ENCODE measurements around the gene PTGES2. TPM values are rescaled to one million over a fixed set of nuclear protein-coding genes. Genes with fewer than 3 reads are reported as not detected.

Gene PTGES2
- total RNA-seq, 1 donor from 2014 or later = 47.5 TPM

DNA sequence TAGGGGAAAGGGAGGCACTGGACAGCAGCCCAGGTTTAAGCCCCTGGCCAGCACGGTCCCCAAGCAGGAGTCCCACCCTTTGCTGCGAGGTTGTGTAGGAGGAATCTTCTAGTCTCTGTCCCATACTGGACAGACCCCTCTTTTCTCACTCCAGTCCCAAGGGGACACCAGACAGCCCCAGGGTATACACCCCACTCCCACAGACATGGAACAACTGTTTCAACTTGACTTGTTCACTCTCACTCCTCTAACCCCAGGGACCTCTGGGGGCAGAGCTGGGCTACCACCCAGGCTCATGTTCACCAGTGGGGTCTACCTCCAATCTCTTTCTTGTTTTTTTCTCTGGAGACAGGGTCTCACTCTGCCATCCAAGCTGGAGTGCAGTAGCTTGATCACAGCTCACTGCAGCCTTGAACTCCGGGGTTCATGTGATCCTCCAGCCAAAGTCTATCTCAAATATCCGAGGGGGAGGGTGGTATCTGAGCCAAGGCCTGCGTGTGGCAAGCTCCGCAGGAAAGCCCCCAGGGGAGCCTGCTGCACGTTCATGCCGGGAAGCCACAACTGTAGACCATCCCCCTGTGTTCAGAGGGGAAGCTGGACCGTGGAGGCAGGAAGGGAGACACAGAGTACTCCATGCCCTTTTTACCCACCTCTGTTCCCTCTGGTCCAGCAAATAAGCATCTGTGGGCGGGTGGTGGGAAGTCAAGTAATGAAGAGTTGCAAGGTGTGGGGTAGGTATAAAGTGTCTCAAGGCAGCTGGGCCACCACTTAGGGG, 1.8 kb downstream of the PTGES2 start:
- Histone ChIP-seq H3K4me3 (ENCODE audit: low read length in 3 of 3) (peak overlapping the region in 2 of 3 donors; percentile 39 to 52), H3K4me1 (ENCODE audit: control insufficient read depth in 3 of 3, insufficient read depth in 3 of 3, low read length in 3 of 3) (peaks cover 26 to 39% (median 35%) of the 10 kb centered on the region in 3 donors), H3K36me3 (ENCODE audit: control insufficient read depth in 3 of 3, insufficient read depth in 3 of 3, low read length in 3 of 3) (peaks cover 13 to 33% (median 25%) of the 10 kb centered on the region in 3 donors), H3K27me3 (ENCODE audit: control insufficient read depth in 3 of 3, insufficient read depth in 3 of 3, low read length in 3 of 3) (no peaks in the 10 kb centered on the region), H3K27ac (ENCODE audit: low read depth, low read length) (no peak overlapping the region), H3K9me3 (ENCODE audit: control insufficient read depth in 3 of 3, low read length in 3 of 3) (peaks cover 0 to 3% (median 0%) of the 10 kb centered on the region in 3 donors), H3K9ac (ENCODE audit: low read depth in 1 of 3, low read length in 3 of 3) (peak overlapping the region; percentile 39 to 60 (median 57))

GRCh38 chr9:128124873-128125579, 2.5 kb downstream of the PTGES2 start:
- Histone ChIP-seq H3K27ac (ENCODE audit: low read depth, low read length) (no peak overlapping the region), H3K9ac (ENCODE audit: low read depth in 1 of 3, low read length in 3 of 3) (peak overlapping the region in 2 of 3 donors; percentile 51 to 60), H3K4me3 (ENCODE audit: low read length in 3 of 3) (no peak overlapping the region), H3K36me3 (ENCODE audit: control insufficient read depth in 3 of 3, insufficient read depth in 3 of 3, low read length in 3 of 3) (peaks cover 13 to 33% (median 27%) of the 10 kb centered on the region in 3 donors), H3K27me3 (ENCODE audit: control insufficient read depth in 3 of 3, insufficient read depth in 3 of 3, low read length in 3 of 3) (no peaks in the 10 kb centered on the region), H3K4me1 (ENCODE audit: control insufficient read depth in 3 of 3, insufficient read depth in 3 of 3, low read length in 3 of 3) (peaks cover 26 to 39% (median 38%) of the 10 kb centered on the region in 3 donors), H3K9me3 (ENCODE audit: control insufficient read depth in 3 of 3, low read length in 3 of 3) (peaks cover 0 to 3% (median 0%) of the 10 kb centered on the region in 3 donors)

GRCh38 chr9:128124451-128124850, 3.1 kb downstream of the PTGES2 start:
- Histone ChIP-seq H3K9ac (ENCODE audit: low read depth in 1 of 3, low read length in 3 of 3) (no peak overlapping the region), H3K4me1 (ENCODE audit: control insufficient read depth in 3 of 3, insufficient read depth in 3 of 3, low read length in 3 of 3) (peaks cover 26 to 41% (median 39%) of the 10 kb centered on the region in 3 donors), H3K27me3 (ENCODE audit: control insufficient read depth in 3 of 3, insufficient read depth in 3 of 3, low read length in 3 of 3) (no peaks in the 10 kb centered on the region), H3K27ac (ENCODE audit: low read depth, low read length) (no peak overlapping the region), H3K4me3 (ENCODE audit: low read length in 3 of 3) (no peak overlapping the region), H3K36me3 (ENCODE audit: control insufficient read depth in 3 of 3, insufficient read depth in 3 of 3, low read length in 3 of 3) (peaks cover 13 to 33% (median 27%) of the 10 kb centered on the region in 3 donors), H3K9me3 (ENCODE audit: control insufficient read depth in 3 of 3, low read length in 3 of 3) (peaks cover 0 to 3% (median 0%) of the 10 kb centered on the region in 3 donors)

DNA sequence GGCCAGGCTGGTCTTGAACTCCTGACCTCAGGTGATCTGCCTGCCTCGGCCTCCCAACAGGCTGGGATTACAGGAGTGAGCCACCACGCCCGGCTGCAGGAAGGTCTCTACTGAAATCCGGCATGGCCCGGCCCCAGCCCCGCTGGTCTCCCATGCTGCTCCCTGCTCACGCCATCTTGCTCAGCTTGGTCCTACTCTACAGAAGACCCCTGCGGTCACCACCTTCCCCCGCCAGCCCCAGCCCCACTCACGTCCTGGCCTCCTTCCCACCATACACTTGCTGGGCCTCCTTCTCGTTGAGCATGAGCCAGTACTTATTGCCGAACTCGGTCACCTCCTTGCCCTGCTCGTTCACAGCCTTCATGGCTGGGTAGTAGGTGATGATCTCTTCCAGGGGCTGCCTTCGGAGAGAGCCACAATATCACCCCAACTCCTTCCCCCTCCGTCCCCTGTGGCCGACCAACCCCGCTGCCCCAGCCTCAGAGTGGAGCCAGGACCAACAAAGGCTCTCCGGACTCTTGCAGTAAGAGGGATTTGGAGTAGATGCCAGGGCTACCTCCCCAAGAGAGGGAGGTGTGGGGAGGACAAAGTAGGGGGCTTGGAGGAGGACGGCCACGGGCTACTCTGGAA, 4.0 kb downstream of the PTGES2 start:
- Histone ChIP-seq H3K4me3 (ENCODE audit: low read length in 3 of 3) (no peak overlapping the region), H3K36me3 (ENCODE audit: control insufficient read depth in 3 of 3, insufficient read depth in 3 of 3, low read length in 3 of 3) (peaks cover 13 to 33% (median 27%) of the 10 kb centered on the region in 3 donors), H3K4me1 (ENCODE audit: control insufficient read depth in 3 of 3, insufficient read depth in 3 of 3, low read length in 3 of 3) (peaks cover 18 to 40% (median 35%) of the 10 kb centered on the region in 3 donors), H3K27ac (ENCODE audit: low read depth, low read length) (no peak overlapping the region), H3K27me3 (ENCODE audit: control insufficient read depth in 3 of 3, insufficient read depth in 3 of 3, low read length in 3 of 3) (no peaks in the 10 kb centered on the region), H3K9ac (ENCODE audit: low read depth in 1 of 3, low read length in 3 of 3) (no peak overlapping the region), H3K9me3 (ENCODE audit: control insufficient read depth in 3 of 3, low read length in 3 of 3) (no peaks in the 10 kb centered on the region)

GRCh38 chr9:128122809-128123175, 4.7 kb downstream of the PTGES2 start:
- Histone ChIP-seq H3K4me1 (ENCODE audit: control insufficient read depth in 3 of 3, insufficient read depth in 3 of 3, low read length in 3 of 3) (peaks cover 22 to 47% (median 39%) of the 10 kb centered on the region in 3 donors), H3K9me3 (ENCODE audit: control insufficient read depth in 3 of 3, low read length in 3 of 3) (no peaks in the 10 kb centered on the region), H3K27ac (ENCODE audit: low read depth, low read length) (no peak overlapping the region), H3K9ac (ENCODE audit: low read depth in 1 of 3, low read length in 3 of 3) (no peak overlapping the region), H3K27me3 (ENCODE audit: control insufficient read depth in 3 of 3, insufficient read depth in 3 of 3, low read length in 3 of 3) (no peaks in the 10 kb centered on the region), H3K36me3 (ENCODE audit: control insufficient read depth in 3 of 3, insufficient read depth in 3 of 3, low read length in 3 of 3) (peaks cover 13 to 33% (median 27%) of the 10 kb centered on the region in 3 donors), H3K4me3 (ENCODE audit: low read length in 3 of 3) (no peak overlapping the region)

DNA sequence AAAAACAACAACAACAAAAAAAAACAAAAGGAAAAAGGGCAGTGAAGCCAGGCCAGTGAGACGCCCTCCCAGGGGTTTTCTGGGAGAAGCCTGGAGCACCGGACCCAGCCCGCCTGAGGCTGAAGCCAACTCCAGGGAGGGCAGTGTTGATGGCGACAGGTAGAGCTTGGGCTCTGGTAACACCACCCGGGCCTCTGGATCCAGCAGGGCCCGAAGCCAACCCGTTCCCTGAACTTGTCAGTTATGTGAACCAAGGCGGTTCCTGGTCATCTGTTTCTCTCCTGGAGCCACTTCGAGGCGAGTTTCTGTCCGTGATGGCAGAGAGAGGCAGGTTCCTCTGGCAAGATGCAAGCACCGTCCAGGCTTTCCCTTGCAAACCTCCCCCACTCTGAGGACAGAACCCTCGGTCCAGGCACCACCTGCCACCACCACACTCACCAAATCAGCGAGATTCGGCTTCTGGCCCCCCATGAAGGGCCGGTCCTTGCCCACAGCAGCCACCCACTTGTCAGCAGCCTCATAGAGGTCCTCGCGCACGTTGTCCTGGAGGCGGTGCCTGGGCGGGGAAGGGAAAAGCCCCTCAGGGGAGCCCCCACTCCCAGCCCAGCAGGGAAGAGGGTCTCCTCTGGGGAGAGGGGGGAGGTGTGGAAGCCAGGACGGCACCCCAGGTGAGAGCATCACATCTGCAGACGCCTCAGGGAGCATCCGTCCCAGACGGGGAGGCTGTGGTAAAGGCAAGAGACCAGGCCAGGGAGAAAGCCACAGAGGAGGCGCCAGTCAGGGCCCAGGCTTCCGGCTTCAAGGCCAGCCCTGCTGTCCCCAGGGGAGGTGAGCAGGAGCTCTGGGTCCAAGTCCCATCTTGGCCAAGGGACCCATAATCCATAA, 5.4 kb downstream of the PTGES2 start:
- Histone ChIP-seq H3K9me3 (ENCODE audit: control insufficient read depth in 3 of 3, low read length in 3 of 3) (no peaks in the 10 kb centered on the region), H3K27ac (ENCODE audit: low read depth, low read length) (no peak overlapping the region), H3K36me3 (ENCODE audit: control insufficient read depth in 3 of 3, insufficient read depth in 3 of 3, low read length in 3 of 3) (peaks cover 13 to 33% (median 27%) of the 10 kb centered on the region in 3 donors), H3K4me3 (ENCODE audit: low read length in 3 of 3) (no peak overlapping the region), H3K4me1 (ENCODE audit: control insufficient read depth in 3 of 3, insufficient read depth in 3 of 3, low read length in 3 of 3) (peaks cover 24 to 48% (median 41%) of the 10 kb centered on the region in 3 donors), H3K9ac (ENCODE audit: low read depth in 1 of 3, low read length in 3 of 3) (no peak overlapping the region), H3K27me3 (ENCODE audit: control insufficient read depth in 3 of 3, insufficient read depth in 3 of 3, low read length in 3 of 3) (no peaks in the 10 kb centered on the region)

DNA sequence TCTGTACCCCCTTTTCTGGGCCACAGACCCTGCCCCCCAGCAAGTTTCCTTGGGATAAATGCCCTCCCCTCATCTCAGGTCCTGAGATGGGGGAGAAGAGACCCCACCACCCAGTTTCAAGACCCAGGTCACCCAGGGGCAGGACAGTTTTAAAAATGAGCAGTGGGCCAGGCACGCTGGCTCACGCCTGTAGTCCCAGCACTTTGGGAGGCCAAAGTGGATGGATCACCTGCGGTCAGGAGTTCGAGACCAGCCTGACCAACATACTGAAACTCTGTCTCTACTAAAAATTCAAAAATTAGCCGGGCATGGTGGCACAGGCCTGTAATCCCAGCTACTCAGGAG, 6.1 kb downstream of the PTGES2 start:
- Histone ChIP-seq H3K9ac (ENCODE audit: low read depth in 1 of 3, low read length in 3 of 3) (no peak overlapping the region), H3K4me1 (ENCODE audit: control insufficient read depth in 3 of 3, insufficient read depth in 3 of 3, low read length in 3 of 3) (peaks cover 20 to 46% (median 34%) of the 10 kb centered on the region in 3 donors), H3K36me3 (ENCODE audit: control insufficient read depth in 3 of 3, insufficient read depth in 3 of 3, low read length in 3 of 3) (peaks cover 13 to 33% (median 27%) of the 10 kb centered on the region in 3 donors), H3K9me3 (ENCODE audit: control insufficient read depth in 3 of 3, low read length in 3 of 3) (no peaks in the 10 kb centered on the region), H3K4me3 (ENCODE audit: low read length in 3 of 3) (no peak overlapping the region), H3K27me3 (ENCODE audit: control insufficient read depth in 3 of 3, insufficient read depth in 3 of 3, low read length in 3 of 3) (no peaks in the 10 kb centered on the region), H3K27ac (ENCODE audit: low read depth, low read length) (no peak overlapping the region)

DNA sequence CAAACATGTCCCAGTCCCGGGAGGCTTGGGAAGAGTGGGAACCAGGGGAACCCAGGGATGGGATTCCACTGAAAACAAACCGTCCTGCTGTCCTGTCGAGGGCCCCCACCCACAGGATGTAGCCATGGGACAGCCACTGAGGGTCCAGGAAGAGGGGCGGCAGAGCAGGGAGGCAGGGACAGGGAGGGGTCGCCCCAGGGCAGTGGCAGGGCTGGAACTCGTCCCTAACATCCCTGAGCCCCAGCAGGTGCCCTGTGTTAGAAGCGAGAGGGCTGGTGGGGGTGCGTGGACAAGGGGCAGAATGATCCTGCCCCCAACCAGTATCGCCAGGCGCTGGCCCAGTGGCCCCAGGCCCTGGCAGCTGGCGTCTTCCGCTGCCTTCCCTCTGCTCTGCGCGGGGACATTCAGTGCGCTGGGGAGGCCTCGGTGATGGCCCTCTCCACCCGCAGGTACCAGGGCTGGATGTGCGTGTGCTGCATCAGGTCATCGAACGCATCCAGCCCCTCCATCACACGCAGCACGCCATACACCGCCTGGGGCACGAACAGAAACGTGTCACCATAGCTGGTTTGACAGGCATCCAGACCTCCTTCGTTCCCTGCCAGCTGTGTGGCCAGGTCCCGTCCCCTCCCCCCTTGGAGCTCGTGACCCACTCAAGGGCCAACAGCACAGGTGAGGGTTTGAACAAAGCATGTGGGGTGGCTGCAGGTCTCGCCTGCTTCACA, 6.6 kb downstream of the PTGES2 start:
- no peaks in the 10 kb centered on the region for H3K9me3 ChIP-seq (ENCODE audit: control insufficient read depth in 3 of 3, low read length in 3 of 3)
- no peaks in the 10 kb centered on the region for H3K27me3 ChIP-seq (ENCODE audit: control insufficient read depth in 3 of 3, insufficient read depth in 3 of 3, low read length in 3 of 3)
- peaks cover 13 to 33% (median 27%) of the 10 kb centered on the region in 3 donors for H3K36me3 ChIP-seq (ENCODE audit: control insufficient read depth in 3 of 3, insufficient read depth in 3 of 3, low read length in 3 of 3)
- H3K4me1 ChIP-seq (ENCODE audit: control insufficient read depth in 3 of 3, insufficient read depth in 3 of 3, low read length in 3 of 3) = peaks cover 15 to 41% (median 29%) of the 10 kb centered on the region in 3 donors
- H3K4me3 ChIP-seq (ENCODE audit: low read length in 3 of 3) = no peak overlapping the region
- peak overlapping the region in 1 of 3 donors; percentile 16 for H3K9ac ChIP-seq (ENCODE audit: low read depth in 1 of 3, low read length in 3 of 3)
- no peak overlapping the region for H3K27ac ChIP-seq (ENCODE audit: low read depth, low read length)

All from skeletal muscle tissue (tissue), 4 donors.